ENCODE measurements around the gene KIF18A. TPM values are rescaled to one million over a fixed set of nuclear protein-coding genes. Genes with fewer than 3 reads are reported as not detected.

Gene KIF18A
- total and polyA plus RNA-seq, 9 of the 15 experiments (the other 6 are each of a cell fraction or from before 2014, with no cell fraction given) = 15.1 to 36.1 (median 24.3) TPM

DNA sequence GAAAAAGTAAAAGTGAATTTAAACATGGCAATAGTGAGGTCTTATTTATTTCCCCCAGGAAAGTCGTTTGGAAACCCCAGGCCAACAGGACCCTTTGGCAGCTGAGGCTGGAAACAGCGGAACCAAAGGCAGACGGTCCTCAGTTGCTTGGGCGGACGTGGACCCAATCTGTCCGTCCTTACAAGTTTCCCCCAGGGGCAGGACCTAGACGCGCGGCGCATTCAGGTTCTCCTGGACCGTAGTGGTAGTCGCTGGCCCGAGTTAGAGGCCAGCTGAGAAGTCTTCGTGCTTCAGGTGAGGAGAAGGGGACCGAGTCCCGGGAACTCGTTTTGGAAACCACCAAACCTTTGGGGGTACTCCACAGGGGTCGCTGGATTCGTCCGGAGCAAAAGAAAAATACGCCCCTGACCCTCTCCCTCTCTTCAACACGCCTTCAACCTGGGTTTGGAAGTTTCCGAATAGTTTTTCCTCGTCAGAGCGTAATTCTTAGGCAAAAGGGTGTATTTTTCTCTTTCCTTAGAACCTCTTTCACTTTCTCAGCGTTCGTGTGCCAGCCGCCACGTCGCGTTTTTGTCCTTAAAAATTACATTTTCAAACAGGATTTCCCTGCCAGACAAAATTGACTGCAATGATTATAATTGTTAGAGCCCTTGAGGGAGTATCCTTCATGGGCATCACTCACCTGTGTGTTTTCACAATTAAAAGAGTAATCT lies 2.3 kb upstream of the KIF18A start (continued):
- TF ChIP-seq ZBTB33 (CRISPR knock-in tag; IDR thresholded peaks at IDR 0.05) = no peak
- no peak for TF ChIP-seq CREB5 (CRISPR knock-in tag; IDR thresholded peaks at IDR 0.05)
- TF ChIP-seq CCAR2 (IDR thresholded peaks at IDR 0.05; ENCODE audit: low read depth, low read length) = no peak
- peak; percentile 85 for TF ChIP-seq MTA3 (IDR thresholded peaks at IDR 0.05; ENCODE audit: borderline replicate concordance)
- peak; percentile 82 for TF ChIP-seq TBP (optimal IDR thresholded peaks at IDR 0.05; ENCODE audit: low read depth, low read length)
- peak in 1 of 2 experiments; percentile 59; a peak in 2 of 4 replicates for TF ChIP-seq SRF (CRISPR knock-in tag; IDR thresholded peaks at IDR 0.05)
- no peak for TF ChIP-seq TAL1 (IDR thresholded peaks at IDR 0.05)
- TF ChIP-seq, protein P1, sequence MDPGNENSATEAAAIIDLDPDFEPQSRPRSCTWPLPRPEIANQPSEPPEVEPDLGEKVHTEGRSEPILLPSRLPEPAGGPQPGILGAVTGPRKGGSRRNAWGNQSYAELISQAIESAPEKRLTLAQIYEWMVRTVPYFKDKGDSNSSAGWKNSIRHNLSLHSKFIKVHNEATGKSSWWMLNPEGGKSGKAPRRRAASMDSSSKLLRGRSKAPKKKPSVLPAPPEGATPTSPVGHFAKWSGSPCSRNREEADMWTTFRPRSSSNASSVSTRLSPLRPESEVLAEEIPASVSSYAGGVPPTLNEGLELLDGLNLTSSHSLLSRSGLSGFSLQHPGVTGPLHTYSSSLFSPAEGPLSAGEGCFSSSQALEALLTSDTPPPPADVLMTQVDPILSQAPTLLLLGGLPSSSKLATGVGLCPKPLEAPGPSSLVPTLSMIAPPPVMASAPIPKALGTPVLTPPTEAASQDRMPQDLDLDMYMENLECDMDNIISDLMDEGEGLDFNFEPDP (CRISPR knock-in tag; IDR thresholded peaks at IDR 0.05) = no peak
- TF ChIP-seq TEAD4 (IDR thresholded peaks at IDR 0.05; ENCODE audit: low read length) = peak; percentile 51
- no peak for TF ChIP-seq TEAD4 (CRISPR knock-in tag; IDR thresholded peaks at IDR 0.05; ENCODE audit: borderline replicate concordance)
- TF ChIP-seq DIDO1 (tag; IDR thresholded peaks at IDR 0.05; ENCODE audit: low read depth) = peak; percentile 95
- no peak for TF ChIP-seq FOXJ3 (CRISPR knock-in tag; IDR thresholded peaks at IDR 0.05)
- no peak for TF ChIP-seq RBM25 (IDR thresholded peaks at IDR 0.05; ENCODE audit: low read depth, low read length, severe bottlenecking)
- TF ChIP-seq MAZ (CRISPR knock-in tag; conservative IDR thresholded peaks at IDR 0.05 in 1 of 2, IDR thresholded peaks at IDR 0.05 in 1 of 2) = peak; percentile 46 to 67; a peak in 2 of 4 replicates
- TF ChIP-seq STAG1 (CRISPR knock-in tag; IDR thresholded peaks at IDR 0.05; ENCODE audit: borderline replicate concordance) = no peak
- TF ChIP-seq ZNF175 (CRISPR knock-in tag; IDR thresholded peaks at IDR 0.05; ENCODE audit: low read depth) = no peak
- TF ChIP-seq MCM5 (IDR thresholded peaks at IDR 0.05; ENCODE audit: low read depth) = no peak
- no peak for TF ChIP-seq HNRNPK (IDR thresholded peaks at IDR 0.05; ENCODE audit: low read depth, low read length, poor library complexity, severe bottlenecking)
- no peak for TF ChIP-seq ZZZ3 (IDR thresholded peaks at IDR 0.05)
- TF ChIP-seq IRF9 (tag; IDR thresholded peaks at IDR 0.05) = no peak
- 0 out of 2 replicates have a peak, but pooled peaks have one; percentile 22 for TF ChIP-seq DPF2 (IDR thresholded peaks at IDR 0.05)
- peak; percentile 47; the same call in 1 of the 2 replicates for TF ChIP-seq MEF2A (IDR thresholded peaks at IDR 0.05; ENCODE audit: control insufficient read depth, low read depth, low read length)
- TF ChIP-seq ZNF311 (CRISPR knock-in tag; IDR thresholded peaks at IDR 0.05) = no peak
- TF ChIP-seq NCOA1 (IDR thresholded peaks at IDR 0.05; ENCODE audit: low read depth) = peak; percentile 97

Measured in K562 (cell line).